ENCODE results near the gene SQSTM1. TPM values are rescaled to one million over a fixed set of nuclear protein-coding genes. Genes with fewer than 3 reads are reported as not detected.

SQSTM1 gene
- total and polyA plus RNA-seq, 9 of the 15 experiments (the other 6 are each of a cell fraction or from before 2014, with no cell fraction given), result 5.6 to 148 (median 64.0) TPM

DNA sequence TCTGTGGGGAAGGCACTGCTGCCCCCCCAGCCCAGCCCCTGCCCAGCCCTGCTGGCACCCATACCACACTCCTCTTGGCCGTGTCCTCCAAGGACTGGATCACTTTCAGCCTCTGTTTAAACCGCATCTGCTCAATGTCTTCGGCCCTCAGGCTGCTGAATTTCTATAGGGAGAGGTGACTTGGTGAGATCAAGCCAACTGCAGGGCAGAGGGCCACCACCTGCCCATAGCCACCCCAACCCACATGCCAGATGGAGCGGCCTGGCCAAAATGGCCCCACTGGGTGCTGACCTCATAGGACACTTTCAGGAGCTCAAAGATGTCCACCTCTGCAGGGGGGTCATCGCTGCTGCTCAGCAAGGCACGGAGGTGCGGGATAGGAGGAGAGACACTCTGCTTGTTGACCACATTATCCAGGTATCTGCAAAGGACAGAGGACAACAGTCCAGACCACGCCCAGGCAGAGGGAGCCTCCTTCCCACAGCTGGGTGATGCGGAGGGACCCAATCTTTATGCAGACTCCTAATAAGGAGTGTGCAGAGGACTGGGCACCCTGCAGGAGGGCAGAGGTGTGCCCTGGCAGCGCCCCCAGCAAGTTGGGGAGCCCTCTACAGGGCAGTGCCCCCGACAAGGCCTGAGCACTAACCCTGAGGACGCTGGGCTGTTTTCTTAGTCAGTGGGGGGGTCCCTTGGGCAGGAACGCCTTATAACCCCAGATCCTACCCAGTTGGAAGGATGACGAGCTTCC, 52.3 kb downstream of the SQSTM1 start:
- intact Hi-C loops (cut with micrococcal nuclease), result no loop called here
- BruUV-seq (replicated peaks), result no TSS peak
- no peak overlapping the region; the same call in 2 of the 3 replicates for H3K27ac ChIP-seq (ENCODE audit: extremely low read depth, low read depth, low read length)
- H3K4me3 ChIP-seq, result no peak overlapping the region
- 83% methylated on average over 12 of the region's 14 CpGs for WGBS (ENCODE audit: insufficient coverage, low coverage, missing lambda C conversion rate)
- H3K9me1 ChIP-seq (ENCODE audit: control insufficient read depth, insufficient read depth, low read length), result no peaks in the 10 kb centered on the region
- H4K20me1 ChIP-seq (replicated peaks; ENCODE audit: control insufficient read depth, insufficient read depth, low read length), result no peaks in the 10 kb centered on the region; the same call in 1 of the 2 replicates
- no peak overlapping the region for H3K4me2 ChIP-seq (ENCODE audit: insufficient read depth, low read length)
- no peaks in the 10 kb centered on the region for H3K79me2 ChIP-seq (ENCODE audit: control insufficient read depth, insufficient read depth, low read length)
- H3K36me3 ChIP-seq (ENCODE audit: control insufficient read depth, insufficient read depth, low read length), result peaks cover 73% of the 10 kb centered on the region; the same call in 2 of the 3 replicates
- POLR2A ChIA-PET, result interaction anchor here (0.8 kb wide), 1 partner anchor 8 kb away, joined by 5 read pairs; no protein-coding TSS in a partner anchor
- ATAC-seq, result no peak
- H3K9me3 ChIP-seq (replicated peaks; ENCODE audit: control insufficient read depth, insufficient read depth, low read depth, low read length), result no peaks in the 10 kb centered on the region
- peaks cover 0 to 17% of the 10 kb centered on the region in 2 experiments; a peak in 2 of 5 replicates for H3K4me1 ChIP-seq (replicated peaks in 1 of 2; ENCODE audit: control insufficient read depth in 2 of 2, insufficient read depth in 2 of 2, low read length in 2 of 2)
- FAIRE-seq, result no peak
- no peak for TF ChIP-seq TBP (optimal IDR thresholded peaks at IDR 0.05; ENCODE audit: low read depth, low read length)
- TF ChIP-seq POLR2G (IDR thresholded peaks at IDR 0.05; ENCODE audit: low read depth, low read length), result peak; percentile 11; the same call in 1 of the 2 replicates
- H2AFZ ChIP-seq (ENCODE audit: low read depth, low read length), result no peak overlapping the region
- H3K27me3 ChIP-seq (ENCODE audit: control insufficient read depth in 2 of 2, insufficient read depth in 2 of 2, low read length in 2 of 2), result no peaks in the 10 kb centered on the region
- in situ Hi-C loops (cut with MboI), result no loop called here
- no peak for DNase-seq (ENCODE audit: extremely low read depth in 1 of 4, low spot score in 3 of 4)
- no peak overlapping the region for H3K9ac ChIP-seq (ENCODE audit: insufficient read depth in 1 of 2, low read depth in 2 of 2, low read length in 2 of 2)
- CTCF ChIA-PET (ENCODE audit: low intra/inter-chr PET ratio), result no interaction called here

DNA sequence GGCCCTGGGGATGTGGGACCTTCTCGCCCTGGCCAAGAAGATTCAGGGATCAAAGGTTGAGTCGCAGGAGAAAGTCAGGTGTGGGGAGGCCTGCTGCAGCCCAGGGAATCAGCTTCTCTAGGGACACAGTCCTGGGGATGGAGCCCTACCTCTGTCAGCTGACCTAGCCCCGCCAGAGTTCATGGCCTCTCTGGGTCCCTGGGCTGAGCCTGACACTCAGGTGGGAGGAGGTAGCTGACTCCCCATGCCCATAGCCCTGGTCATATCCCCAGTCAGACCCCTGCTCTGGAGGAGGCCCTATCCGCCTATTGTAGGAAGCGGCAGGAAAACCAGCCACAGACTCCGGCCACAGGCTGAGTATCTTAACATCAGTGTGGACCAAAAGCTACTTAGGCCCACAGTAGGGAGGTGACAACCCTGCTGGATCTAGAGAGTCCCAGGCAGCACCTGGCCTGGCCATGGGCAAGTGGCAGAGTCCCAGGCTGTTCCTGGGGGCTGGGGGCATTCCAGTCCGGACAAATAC, 52.9 kb downstream of the SQSTM1 start:
- Histone ChIP-seq H2AFZ (ENCODE audit: low read depth, low read length) (no peak overlapping the region), H3K4me2 (ENCODE audit: insufficient read depth, low read length) (no peak overlapping the region), H3K27me3 (ENCODE audit: control insufficient read depth in 2 of 2, insufficient read depth in 2 of 2, low read length in 2 of 2) (no peaks in the 10 kb centered on the region), H3K9me1 (ENCODE audit: control insufficient read depth, insufficient read depth, low read length) (no peaks in the 10 kb centered on the region), H3K4me3 (no peak overlapping the region), H3K36me3 (ENCODE audit: control insufficient read depth, insufficient read depth, low read length) (peaks cover 79% of the 10 kb centered on the region; the same call in 2 of the 3 replicates), H3K9me3 (replicated peaks; ENCODE audit: control insufficient read depth, insufficient read depth, low read depth, low read length) (no peaks in the 10 kb centered on the region), H4K20me1 (replicated peaks; ENCODE audit: control insufficient read depth, insufficient read depth, low read length) (no peaks in the 10 kb centered on the region; the same call in 1 of the 2 replicates), H3K27ac (ENCODE audit: extremely low read depth, low read depth, low read length) (no peak overlapping the region; the same call in 2 of the 3 replicates), H3K79me2 (ENCODE audit: control insufficient read depth, insufficient read depth, low read length) (no peaks in the 10 kb centered on the region), H3K9ac (ENCODE audit: insufficient read depth in 1 of 2, low read depth in 2 of 2, low read length in 2 of 2) (no peak overlapping the region), H3K4me1 (replicated peaks in 1 of 2; ENCODE audit: control insufficient read depth in 2 of 2, insufficient read depth in 2 of 2, low read length in 2 of 2) (peaks cover 0 to 17% of the 10 kb centered on the region in 2 experiments; a peak in 2 of 5 replicates)
- intact Hi-C loops (cut with micrococcal nuclease) (no loop called here), in situ Hi-C loops (cut with MboI) (no loop called here)
- no TSS peak for BruUV-seq (replicated peaks)
- TF ChIP-seq, protein P1, sequence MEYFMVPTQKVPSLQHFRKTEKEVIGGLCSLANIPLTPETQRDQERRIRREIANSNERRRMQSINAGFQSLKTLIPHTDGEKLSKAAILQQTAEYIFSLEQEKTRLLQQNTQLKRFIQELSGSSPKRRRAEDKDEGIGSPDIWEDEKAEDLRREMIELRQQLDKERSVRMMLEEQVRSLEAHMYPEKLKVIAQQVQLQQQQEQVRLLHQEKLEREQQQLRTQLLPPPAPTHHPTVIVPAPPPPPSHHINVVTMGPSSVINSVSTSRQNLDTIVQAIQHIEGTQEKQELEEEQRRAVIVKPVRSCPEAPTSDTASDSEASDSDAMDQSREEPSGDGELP (CRISPR knock-in tag; IDR thresholded peaks at IDR 0.05; ENCODE audit: borderline replicate concordance), result 0 out of 2 replicates have a peak, but pooled peaks have one; percentile 6
- TF ChIP-seq ZNF175 (CRISPR knock-in tag; IDR thresholded peaks at IDR 0.05; ENCODE audit: low read depth), result no peak
- 98% methylated on average over 7 of the region's 7 CpGs for WGBS (ENCODE audit: insufficient coverage, low coverage, missing lambda C conversion rate)
- CTCF ChIA-PET (ENCODE audit: low intra/inter-chr PET ratio), result no interaction called here
- POLR2A ChIA-PET, result interaction anchor here (0.8 kb wide), 1 partner anchor 8 kb away, joined by 5 read pairs; no protein-coding TSS in a partner anchor
- DNase-seq (ENCODE audit: extremely low read depth in 1 of 4, low spot score in 3 of 4) (no peak), ATAC-seq (no peak), FAIRE-seq (no peak)

Data from K562 (cell line).